HG03521 (cell line): Measurements from ENCODE around the gene LARP1.
A peak's percentile ranks its signal among the peaks of the same experiment; 100 is the strongest.
"Not testable (repeated sequence)": the region's sequence is repeated elsewhere in the genome, so short reads cannot be mapped to it uniquely, and the experiment has no call there.

ENCODE experiments used
- ATAC-seq: cut with Tn5 transposase; IDR thresholded peaks from one replicate; pipeline ENCODE4 v1.9.1; 2021; ENCODE audit warnings: mild to moderate bottlenecking, moderate library complexity; ENCODE audit not compliant: unreplicated experiment

Gene LARP1

DNA sequence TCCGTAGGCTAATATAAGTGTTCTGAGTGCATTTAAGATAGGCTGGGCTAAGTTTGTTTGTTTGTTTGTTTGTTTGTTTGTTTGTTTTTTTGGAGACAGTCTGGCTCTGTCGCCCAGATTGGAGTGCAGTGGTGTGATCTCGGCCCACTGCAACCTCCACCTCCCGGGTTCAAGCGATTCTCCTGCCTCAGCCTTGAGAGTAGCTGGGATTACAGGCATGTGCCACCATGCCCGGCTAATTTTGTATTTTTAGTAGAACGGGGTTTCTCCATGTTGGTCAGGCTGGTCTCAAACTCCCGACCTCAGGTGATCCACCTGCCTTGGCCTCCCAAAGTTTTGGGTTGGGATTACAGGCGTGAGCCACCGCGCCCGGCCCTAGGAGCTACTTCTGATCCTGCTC, 4.7 kb downstream of the LARP1 start:
- not testable (repeated sequence) for ATAC-seq

- ATAC-seq, result no peak
Measured at GRCh38 chr5:154761046-154761736, 6.0 kb downstream of the LARP1 start.

- no peak for ATAC-seq
Measured at GRCh38 chr5:154762261-154762660, 7.1 kb downstream of the LARP1 start.

DNA sequence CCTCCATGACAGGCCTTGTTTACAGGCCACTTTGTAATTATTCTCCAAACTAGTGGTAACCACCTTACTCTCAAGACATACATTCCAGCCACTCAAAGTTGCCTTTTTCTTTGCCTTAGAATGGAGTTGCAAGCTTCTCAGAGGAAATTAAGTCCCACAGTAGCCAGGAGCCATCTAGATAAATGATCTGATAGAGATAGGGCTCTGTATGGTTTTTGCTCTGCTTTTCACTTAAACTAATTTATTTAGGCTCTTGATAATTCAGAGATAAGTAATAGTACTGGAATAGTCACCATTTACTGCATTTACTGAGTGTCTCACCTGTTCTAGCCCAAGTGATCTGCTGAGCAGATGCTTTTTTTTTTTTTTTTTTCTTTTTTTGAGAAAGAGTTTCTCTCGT, 7.5 kb downstream of the LARP1 start:
- no peak for ATAC-seq

- ATAC-seq, result no peak
Measured at GRCh38 chr5:154764967-154765366, 9.8 kb downstream of the LARP1 start.

GRCh38 chr5:154765396-154765925, 10.3 kb downstream of the LARP1 start:
- no peak for ATAC-seq

GRCh38 chr5:154766558-154767281, 11.5 kb downstream of the LARP1 start:
- no peak for ATAC-seq

DNA sequence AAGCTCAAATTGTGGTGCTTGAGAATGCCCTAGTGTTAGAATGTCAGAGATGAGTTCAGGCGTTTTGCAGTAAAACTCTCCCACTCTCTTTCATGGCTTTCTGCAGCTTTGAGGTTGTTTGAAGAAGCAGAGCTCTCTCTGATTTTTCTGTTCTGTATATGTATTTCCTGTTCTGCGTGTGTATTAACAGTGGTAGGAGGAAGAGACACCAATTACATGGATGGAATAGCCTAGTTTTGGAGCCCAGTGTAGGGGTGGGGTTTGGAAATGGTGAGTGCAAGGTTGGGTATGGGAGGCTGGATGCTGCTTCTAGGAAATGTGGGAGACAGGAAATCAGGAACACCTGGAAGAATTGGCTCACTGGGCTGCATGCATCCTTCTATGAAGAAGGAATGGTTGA, 12.4 kb downstream of the LARP1 start:
- ATAC-seq, result no peak

GRCh38 chr5:154768207-154768606, 13.0 kb downstream of the LARP1 start:
- no peak for ATAC-seq

DNA sequence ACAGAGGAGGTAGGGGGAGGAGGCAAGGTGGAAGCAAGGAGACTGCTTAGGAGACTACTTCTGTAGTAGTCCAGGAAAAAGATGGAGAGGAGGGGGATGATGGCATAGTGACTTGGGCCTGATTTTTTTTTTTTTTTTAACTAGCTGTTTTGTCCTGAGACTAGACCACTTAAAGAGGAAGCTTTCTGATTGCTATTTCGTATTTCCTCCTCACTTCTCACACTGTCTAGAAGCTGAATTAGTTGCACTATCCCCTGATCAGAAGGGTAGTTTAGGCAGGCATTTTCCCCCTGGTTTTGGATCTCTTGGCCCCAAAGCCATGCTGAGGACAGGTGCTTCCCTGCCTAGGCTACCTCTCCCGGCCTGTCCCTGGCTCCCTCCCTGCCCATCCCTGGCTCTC, 14.9 kb downstream of the LARP1 start:
- ATAC-seq, result no peak

DNA sequence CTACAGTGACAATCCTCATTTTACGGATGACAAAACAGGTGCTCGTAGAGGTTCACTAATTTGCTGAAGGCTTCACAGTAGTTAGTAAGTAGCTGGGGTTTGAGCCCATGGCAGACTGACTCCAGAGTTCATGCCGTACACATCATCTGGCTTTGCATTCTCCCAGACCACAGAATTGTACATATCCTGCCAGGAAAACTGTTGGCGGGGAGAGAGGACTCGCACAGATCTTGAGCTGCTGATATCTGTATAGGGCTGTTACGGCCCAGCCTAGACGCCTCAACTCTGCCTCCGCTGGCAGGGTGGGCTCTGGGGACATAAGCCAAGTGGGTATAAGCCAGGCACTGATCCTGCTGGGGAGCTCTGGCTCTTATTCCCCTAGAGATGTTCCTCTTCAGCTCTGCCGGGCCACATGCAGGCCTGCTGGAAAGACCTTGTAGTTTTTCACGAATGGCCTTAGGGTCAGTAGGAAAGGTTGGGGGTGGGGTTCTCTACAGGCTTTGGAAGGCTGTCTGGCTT, 16.3 kb downstream of the LARP1 start:
- no peak for ATAC-seq

DNA sequence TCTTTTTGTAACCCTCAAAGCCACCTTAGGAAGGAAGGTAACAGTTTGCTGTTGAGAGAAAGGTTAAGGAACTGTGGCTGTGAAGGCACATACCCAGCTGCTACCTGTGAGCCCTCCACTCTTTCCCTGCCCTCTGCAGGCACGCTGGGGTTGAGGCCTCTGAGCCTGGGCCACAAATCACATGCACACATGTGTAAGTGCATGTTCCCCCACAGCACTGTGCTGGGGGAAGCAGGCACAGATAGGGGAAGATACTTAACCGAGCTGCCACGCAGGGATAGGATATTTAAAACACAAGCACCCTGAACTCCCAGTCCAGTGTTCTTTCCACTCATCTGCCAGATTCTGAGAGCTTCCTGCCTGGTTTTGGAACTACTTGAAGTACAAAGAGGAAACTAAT, 18.1 kb downstream of the LARP1 start:
- no peak for ATAC-seq

DNA sequence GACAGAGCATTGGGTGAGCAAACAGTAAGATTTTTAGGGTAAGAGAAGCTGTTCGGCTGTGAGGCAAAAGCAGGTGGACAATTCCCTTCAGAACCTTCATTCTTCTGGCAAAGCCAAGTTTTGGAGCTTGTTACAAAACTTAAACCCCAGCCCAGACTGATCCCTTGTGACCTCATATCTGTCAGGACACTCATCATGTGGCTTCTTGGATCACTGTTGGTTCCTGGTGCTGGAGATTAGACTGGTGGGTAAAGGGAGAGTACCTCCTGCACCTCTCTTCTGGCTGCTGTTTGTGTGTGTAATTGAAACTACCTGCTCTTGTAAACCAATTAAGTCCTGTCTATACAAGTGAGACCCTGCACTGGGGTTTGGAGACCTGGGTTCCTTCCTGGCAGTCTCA, 21.0 kb downstream of the LARP1 start:
- ATAC-seq, result no peak

- ATAC-seq, result no peak
Measured at GRCh38 chr5:154778534-154778933, 23.4 kb downstream of the LARP1 start.

GRCh38 chr5:154779105-154779504, 23.9 kb downstream of the LARP1 start:
- no peak for ATAC-seq

- ATAC-seq, result no peak
Measured at GRCh38 chr5:154780128-154780527, 25.0 kb downstream of the LARP1 start.

- no peak for ATAC-seq
Measured at GRCh38 chr5:154782326-154782725, 27.1 kb downstream of the LARP1 start.

GRCh38 chr5:154782812-154783592, 27.8 kb downstream of the LARP1 start:
- peak; percentile 2 for ATAC-seq

- peak; percentile 58 for ATAC-seq
Measured at GRCh38 chr5:154783774-154784460, 28.7 kb downstream of the LARP1 start.

GRCh38 chr5:154784856-154785255, 29.7 kb downstream of the LARP1 start:
- no peak for ATAC-seq

GRCh38 chr5:154786414-154786813, 31.2 kb downstream of the LARP1 start:
- ATAC-seq, result no peak
